Measurements from ENCODE around the gene PLCB1.
A peak's percentile ranks its signal among the peaks of the same experiment; 100 is the strongest.

The PLCB1 gene

DNA sequence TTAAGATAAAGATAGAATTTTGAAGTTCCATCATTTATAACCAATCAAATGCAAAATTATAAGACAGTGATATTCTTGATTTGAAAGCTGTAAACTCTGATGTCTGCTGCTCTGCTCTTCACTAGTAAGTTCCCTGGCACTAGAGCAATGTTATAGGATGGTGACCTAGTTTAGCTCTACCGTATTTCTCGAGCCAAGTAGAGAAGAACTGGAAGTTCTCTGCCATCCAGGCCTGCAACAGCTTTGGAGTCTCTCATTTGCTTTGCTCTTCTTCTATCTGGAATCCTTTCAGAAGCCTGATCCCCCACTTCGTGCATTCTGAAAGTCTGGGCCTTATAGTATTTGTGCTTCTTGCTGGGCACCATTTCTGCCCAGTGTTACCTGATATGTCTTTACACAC is 100.3 kb downstream of the PLCB1 start:
- DNase-seq (ENCODE audit: low read depth in 2 of 2), result no peak
- no peak overlapping the region for H3K4me3 ChIP-seq (replicated peaks in 1 of 2; ENCODE audit: low read depth in 2 of 2, low read length in 2 of 2)
- TF ChIP-seq CTCF (IDR thresholded peaks at IDR 0.05; ENCODE audit: low read depth, low read length), result no peak

GRCh38 chr20:8234580-8234979 is 102.5 kb downstream of the PLCB1 start:
- TF ChIP-seq CTCF (IDR thresholded peaks at IDR 0.05; ENCODE audit: low read depth, low read length), result no peak
- no peak overlapping the region for H3K4me3 ChIP-seq (replicated peaks in 1 of 2; ENCODE audit: low read depth in 2 of 2, low read length in 2 of 2)
- DNase-seq (ENCODE audit: low read depth in 2 of 2), result no peak

DNA sequence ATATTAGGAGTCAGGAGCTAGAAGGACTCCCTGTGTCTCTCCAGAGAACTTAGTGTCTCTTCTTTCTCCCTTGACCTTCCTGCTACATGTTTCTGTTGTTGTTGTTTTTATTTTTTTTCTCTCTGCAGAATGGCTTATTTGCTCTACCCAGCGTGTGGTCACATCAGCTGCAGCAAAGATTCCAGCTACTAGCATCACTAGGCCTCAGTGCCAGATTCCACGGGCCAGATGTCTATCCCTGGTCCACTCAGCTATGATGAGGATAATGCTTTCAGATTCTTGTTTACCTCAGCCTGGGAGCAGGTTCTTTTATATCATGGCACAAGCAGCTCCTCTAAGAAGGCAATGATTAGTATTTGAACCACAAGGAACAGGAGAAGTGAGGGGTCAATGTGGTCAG is 110.0 kb downstream of the PLCB1 start:
- TF ChIP-seq CTCF (IDR thresholded peaks at IDR 0.05; ENCODE audit: low read depth, low read length), result no peak
- no peak overlapping the region for H3K4me3 ChIP-seq (replicated peaks in 1 of 2; ENCODE audit: low read depth in 2 of 2, low read length in 2 of 2)
- DNase-seq (ENCODE audit: low read depth in 2 of 2), result no peak

DNA sequence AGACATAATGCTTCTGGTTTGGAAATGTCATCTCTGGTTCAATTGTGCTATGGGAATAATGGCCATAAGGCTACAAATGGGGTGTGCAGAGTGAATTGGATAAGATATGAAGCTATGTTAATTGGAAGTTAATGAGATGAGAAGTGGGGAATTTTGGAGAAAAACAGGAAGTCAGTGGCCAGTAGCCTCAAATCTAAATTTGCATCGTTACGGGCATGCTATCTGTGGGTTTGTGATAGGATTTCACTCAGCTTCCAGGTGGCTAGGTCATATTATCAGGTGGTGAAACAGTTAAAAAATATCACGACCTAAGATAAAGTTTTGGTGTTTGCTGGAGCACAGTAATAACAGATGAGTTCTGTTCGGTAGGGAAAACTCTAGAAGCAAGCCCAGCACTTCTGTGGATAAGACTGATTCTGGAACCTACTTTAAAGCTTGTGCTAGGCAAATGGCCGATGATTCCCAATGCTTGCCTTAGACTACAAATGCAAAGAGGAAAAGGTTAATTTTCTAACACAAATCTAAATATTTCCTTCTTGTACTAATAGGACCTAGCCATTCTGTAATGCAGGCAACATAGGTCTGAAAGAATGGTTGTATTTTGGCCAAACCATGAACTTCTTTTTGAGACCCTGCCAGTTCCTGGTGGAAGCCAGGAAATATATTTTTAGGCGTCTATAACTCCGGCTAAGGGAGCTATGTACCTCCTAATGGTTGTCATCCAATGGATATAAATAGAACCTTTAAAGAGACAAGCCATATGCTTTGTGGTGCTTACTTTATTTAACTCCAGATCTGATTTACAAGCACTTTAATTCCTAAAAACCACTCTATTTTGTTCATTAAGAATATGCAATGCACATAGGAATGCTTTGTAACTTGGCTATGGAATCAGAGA is 111.0 kb downstream of the PLCB1 start:
- peak; percentile 43 to 76 for DNase-seq (ENCODE audit: low read depth in 2 of 2)
- TF ChIP-seq CTCF (IDR thresholded peaks at IDR 0.05; ENCODE audit: low read depth, low read length), result no peak
- H3K4me3 ChIP-seq (replicated peaks in 1 of 2; ENCODE audit: low read depth in 2 of 2, low read length in 2 of 2), result no peak overlapping the region

DNA sequence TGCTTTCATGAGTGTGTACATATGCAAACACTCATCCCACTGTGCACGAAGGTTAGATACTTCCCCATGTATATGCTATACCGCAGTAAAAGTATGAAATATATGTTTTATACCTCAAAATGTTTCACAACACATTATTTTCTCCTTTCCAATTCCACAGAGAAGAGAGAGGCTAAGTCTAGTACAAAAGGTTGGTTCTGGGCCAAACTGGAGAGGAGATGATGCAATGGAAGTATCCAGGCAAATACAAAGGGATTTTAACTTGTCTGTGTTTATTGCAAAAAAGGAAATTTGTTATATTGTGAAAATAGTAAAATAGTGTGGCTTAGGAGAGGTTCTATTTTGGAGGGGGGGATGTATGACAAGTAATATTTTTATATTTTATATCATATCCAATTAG is 112.6 kb downstream of the PLCB1 start:
- peak; percentile 84 to 87 for DNase-seq (ENCODE audit: low read depth in 2 of 2)
- no peak overlapping the region for H3K4me3 ChIP-seq (replicated peaks in 1 of 2; ENCODE audit: low read depth in 2 of 2, low read length in 2 of 2)
- no peak for TF ChIP-seq CTCF (IDR thresholded peaks at IDR 0.05; ENCODE audit: low read depth, low read length)

- TF ChIP-seq CTCF (IDR thresholded peaks at IDR 0.05; ENCODE audit: low read depth, low read length), result no peak
- no peak overlapping the region for H3K4me3 ChIP-seq (replicated peaks in 1 of 2; ENCODE audit: low read depth in 2 of 2, low read length in 2 of 2)
- no peak for DNase-seq (ENCODE audit: low read depth in 2 of 2)
Measured at GRCh38 chr20:8246153-8246552, 114.1 kb downstream of the PLCB1 start.
